Smooth muscle cell (in vitro differentiated cells): Measurements from ENCODE around the gene DLGAP4. TPM values are rescaled to one million over a fixed set of nuclear protein-coding genes. Genes with fewer than 3 reads are reported as not detected.

Source experiments
- DNase-seq: peaks from one replicate; lab custom pipeline; 2025; ENCODE audit not compliant: unreplicated experiment; lab: John Stamatoyannopoulos, UW
- H2AFZ ChIP-seq: fragments of 200-600 bp; sonication (generic); 2 replicates; pipeline ENCODE4 v1.6.0; 2016; ENCODE audit warnings: antibody characterized with exemption, low read depth, mild to moderate bottlenecking
- H3F3A ChIP-seq: fragments of 200-600 bp; sonication (generic); 2 replicates; pipeline ENCODE4 v1.6.0; 2017; ENCODE audit warnings: antibody characterized with exemption, low read depth
- H3K27ac ChIP-seq: fragments of 200-600 bp; sonication (generic); 2 replicates; pipeline ENCODE4 v1.5.1; 2016; ENCODE audit warnings: low read depth, mild to moderate bottlenecking
- H3K27me3 ChIP-seq: fragments of 200-600 bp; sonication (generic); 2 replicates; pipeline ENCODE4 v1.6.1; 2016; ENCODE audit warnings: low read depth, mild to moderate bottlenecking
- H3K36me3 ChIP-seq: fragments of 200-600 bp; sonication (generic); 2 replicates; pipeline ENCODE4 v1.5.1; 2016; ENCODE audit warnings: low read depth
- H3K4me1 ChIP-seq: fragments of 200-600 bp; sonication (generic); 2 replicates; pipeline ENCODE4 v1.5.1; 2016; ENCODE audit warnings: low read depth
- H3K4me2 ChIP-seq: fragments of 200-600 bp; sonication (generic); 2 replicates; pipeline ENCODE4 v1.6.0; 2016; ENCODE audit warnings: mild to moderate bottlenecking
- H3K4me3 ChIP-seq: fragments of 200-600 bp; sonication (generic); 2 replicates; pipeline ENCODE4 v1.5.1; 2016; ENCODE audit warnings: mild to moderate bottlenecking
- H3K79me2 ChIP-seq: fragments of 200-600 bp; sonication (generic); 2 replicates; pipeline ENCODE4 v1.6.0; 2016; ENCODE audit warnings: low read depth, mild to moderate bottlenecking
- H3K9ac ChIP-seq: fragments of 200-600 bp; sonication (generic); 2 replicates; pipeline ENCODE4 v1.6.0; 2016; ENCODE audit warnings: low read depth
- H3K9me3 ChIP-seq: fragments of 200-600 bp; sonication (generic); replicated peaks from 2 replicates; pipeline ENCODE4 v1.5.1; 2016; ENCODE audit warnings: low read depth
- H4K20me1 ChIP-seq: fragments of 200-600 bp; sonication (generic); 2 replicates; pipeline ENCODE4 v1.6.0; 2016; ENCODE audit warnings: low read depth
- CTCF ChIP-seq: fragments of 200-600 bp; sonication (generic); IDR thresholded peaks from 2 replicates; pipeline ENCODE4 v1.5.1; 2017; ENCODE audit warnings: borderline replicate concordance, mild to moderate bottlenecking, antibody characterized with exemption; ENCODE audit not compliant: insufficient read depth, poor library complexity, severe bottlenecking
- WGBS: methylation state at CpG from one replicate; pipeline ENCODE4 v1.1.7; 2016; ENCODE audit warnings: low lambda C conversion rate; 5-methylcytosine and 5-hydroxymethylcytosine counted together
- polyA plus RNA-seq: library from polyadenylated mRNA; unstranded; fragments of >200 nt; fragmentation: Nextera tagmentation; extraction: Ambion mirVana; gene quantifications from 2 replicates; pipeline ENCODE4 v1.2.1, GENCODE V29; 2016
- total RNA-seq: library from RNA; depleted of rRNA; stranded (reverse); fragments of >200 nt; gene quantifications from 2 replicates; pipeline ENCODE4 v1.2.3, GENCODE V29; 2014

DLGAP4 gene
- total and polyA plus RNA-seq, 2 experiments from 2014 or later, result 86.8 to 102 TPM

- Histone ChIP-seq H3K4me1 (no peaks in the 10 kb centered on the region), H3K4me3 (no peak overlapping the region), H3K36me3 (no peaks in the 10 kb centered on the region), H2AFZ (no peak overlapping the region), H3K27me3 (no peaks in the 10 kb centered on the region), H3K9me3 (no peaks in the 10 kb centered on the region), H4K20me1 (no peaks in the 10 kb centered on the region), H3K9ac (no peak overlapping the region), H3K4me2 (no peak overlapping the region), H3K27ac (no peak overlapping the region), H3F3A (no peaks in the 10 kb centered on the region), H3K79me2 (no peaks in the 10 kb centered on the region)
- no peak for DNase-seq
- TF ChIP-seq CTCF, result no peak
- 92% methylated on average over 2 of the region's 2 CpGs for WGBS
These were observed 36.6 kb upstream of the DLGAP4 start for GRCh38 chr20:36269507-36269906.

- TF ChIP-seq CTCF, result no peak
These were observed 35.1 kb upstream of the DLGAP4 start for GRCh38 chr20:36270744-36271638.

GRCh38 chr20:36271639-36272546 lies 34.2 kb upstream of the DLGAP4 start:
- no peak overlapping the region for H3K9ac ChIP-seq
- no peaks in the 10 kb centered on the region for H3K27me3 ChIP-seq
- WGBS, result 85% methylated on average over 21 of the region's 21 CpGs
- no peaks in the 10 kb centered on the region for H3K4me1 ChIP-seq
- no peak overlapping the region for H3K4me3 ChIP-seq
- H3K9me3 ChIP-seq, result no peaks in the 10 kb centered on the region
- H3K4me2 ChIP-seq, result no peak overlapping the region
- no peaks in the 10 kb centered on the region for H4K20me1 ChIP-seq
- no peaks in the 10 kb centered on the region for H3K36me3 ChIP-seq
- no peak overlapping the region for H3K27ac ChIP-seq
- no peak for TF ChIP-seq CTCF
- no peaks in the 10 kb centered on the region for H3F3A ChIP-seq
- H2AFZ ChIP-seq, result no peak overlapping the region
- no peak for DNase-seq
- H3K79me2 ChIP-seq, result no peaks in the 10 kb centered on the region

More at GRCh38 chr20:36270744-36271638, 35.1 kb upstream of the DLGAP4 start:
- Histone ChIP-seq H3K9me3 (no peaks in the 10 kb centered on the region), H3K9ac (no peak overlapping the region), H3K4me3 (no peak overlapping the region), H2AFZ (no peak overlapping the region), H3K27me3 (no peaks in the 10 kb centered on the region), H3K4me2 (no peak overlapping the region), H4K20me1 (no peaks in the 10 kb centered on the region), H3F3A (no peaks in the 10 kb centered on the region), H3K79me2 (no peaks in the 10 kb centered on the region), H3K36me3 (no peaks in the 10 kb centered on the region), H3K27ac (no peak overlapping the region), H3K4me1 (no peaks in the 10 kb centered on the region)
- 92% methylated on average over 20 of the region's 20 CpGs for WGBS
- DNase-seq, result no peak
